H1 (cell line): ENCODE measurements around the gene CPLANE2. TPM values are rescaled to one million over a fixed set of nuclear protein-coding genes. Genes with fewer than 3 reads are reported as not detected.

Experiments
- CTCF ChIA-PET: fragments of 300-600 bp; sonication (Branson Sonifier 250); formaldehyde crosslinking; loops from one replicate; lab custom pipeline; 2021; ENCODE audit not compliant: partially characterized antibody; lab: Charles Lee
- POLR2A ChIA-PET: fragments of 300-600 bp; sonication (Branson Sonifier 250); formaldehyde crosslinking; loops from one replicate; lab custom pipeline; 2021; ENCODE audit warnings: inconsistent platforms; ENCODE audit not compliant: partially characterized antibody; lab: Charles Lee
- DNase-seq, 2 experiments: peaks; one replicate each; pipeline versions ENCODE4 v3.0.0 to v3.0.0-alpha.2; 2010 to 2022; ENCODE audit warnings: low spot score in 2 of 2, low read depth in 1 of 2, mixed read lengths in 1 of 2
- FAIRE-seq: peaks from 2 replicates; lab custom pipeline; 2011; peaks lifted over from hg19 to GRCh38; lab: Jason Lieb, UNC
- H2AFZ ChIP-seq: 2 replicates; pipeline ENCODE4 v1.8.1; 2012; ENCODE audit warnings: low read length, inconsistent platforms
- H2AK5ac ChIP-seq: 2 replicates; pipeline ENCODE4 v1.6.1; 2013; ENCODE audit warnings: low read depth, low read length
- H2BK120ac ChIP-seq: replicated peaks from 2 replicates; pipeline ENCODE3; 2013; ENCODE audit warnings: low read depth, low read length, inconsistent platforms
- H2BK12ac ChIP-seq: 2 replicates; pipeline ENCODE4 v1.6.1; 2013; ENCODE audit warnings: low read depth, low read length
- H2BK15ac ChIP-seq: 2 replicates; pipeline ENCODE4 v1.6.1; 2013; ENCODE audit warnings: low read length
- H2BK20ac ChIP-seq: 2 replicates; pipeline ENCODE4 v1.6.1; 2013; ENCODE audit warnings: low read length
- H2BK5ac ChIP-seq: 2 replicates; pipeline ENCODE4 v1.6.1; 2013; ENCODE audit warnings: low read depth, low read length
- H3K14ac ChIP-seq: 2 replicates; pipeline ENCODE4 v1.6.1; 2013; ENCODE audit warnings: inconsistent platforms; ENCODE audit not compliant: insufficient read length
- H3K18ac ChIP-seq: 2 replicates; pipeline ENCODE4 v1.6.1; 2013; ENCODE audit warnings: low read length; ENCODE audit errors: extremely low read depth
- H3K23ac ChIP-seq: 2 replicates; pipeline ENCODE4 v1.6.1; 2013; ENCODE audit warnings: inconsistent platforms; ENCODE audit not compliant: insufficient read length
- H3K23me2 ChIP-seq: 2 replicates; pipeline ENCODE4 v1.6.1; 2013; ENCODE audit warnings: low read depth, low read length
- H3K27ac ChIP-seq: 2 replicates; pipeline ENCODE4 v1.6.1; 2011; ENCODE audit warnings: low read depth, low read length, inconsistent platforms
- H3K27me3 ChIP-seq, 4 experiments: replicated peaks in 1 of 4; 1 replicate in 1 of 4; 2 replicates in 3 of 4; pipeline versions ENCODE4 v1.6.1 to v1.8.1; 2011 to 2013; ENCODE audit warnings: low read length in 3 of 4, mild to moderate bottlenecking in 3 of 4, inconsistent platforms in 2 of 4, mixed read lengths in 2 of 4, moderate library complexity in 1 of 4; ENCODE audit not compliant: control insufficient read depth in 3 of 4, insufficient read depth in 3 of 4; ENCODE audit errors: extremely low read depth in 1 of 4
- H3K36me3 ChIP-seq, 4 experiments: 2 replicates each; pipeline versions ENCODE4 v1.6.1 to v1.8.1; 2011 to 2013; ENCODE audit warnings: mild to moderate bottlenecking in 4 of 4, low read length in 3 of 4, moderate library complexity in 2 of 4, control low read depth in 1 of 4, inconsistent platforms in 1 of 4; ENCODE audit not compliant: insufficient read depth in 4 of 4, control insufficient read depth in 2 of 4
- H3K4ac ChIP-seq: replicated peaks from 2 replicates; pipeline ENCODE3; 2013; ENCODE audit warnings: low read length, low read depth, mixed read lengths, inconsistent platforms; ENCODE audit not compliant: insufficient read length
- H3K4me1 ChIP-seq, 4 experiments: replicated peaks in 1 of 4; 1 replicate in 1 of 4; 2 replicates in 3 of 4; pipeline versions ENCODE4 v1.6.1 to v1.8.1; 2011 to 2013; ENCODE audit warnings: low read length in 3 of 4, inconsistent platforms in 2 of 4, mixed read lengths in 1 of 4; ENCODE audit not compliant: insufficient read depth in 4 of 4, control insufficient read depth in 3 of 4
- H3K4me2 ChIP-seq, 2 experiments: 2 replicates each; pipeline versions ENCODE4 v1.6.1 to v1.8.1; 2011 to 2013; ENCODE audit warnings: low read depth in 2 of 2, low read length in 2 of 2, control low read depth in 1 of 2, inconsistent platforms in 1 of 2, mild to moderate bottlenecking in 1 of 2; ENCODE audit not compliant: insufficient read depth in 1 of 2
- H3K4me3 ChIP-seq, 4 experiments: fragments of 200-600, 300-600 bp in 1 of 4; sonication (generic), shearing (Covaris generic), sonication (Bioruptor Twin) in 1 of 4; 2 replicates each; pipeline versions ENCODE4 v1.5.1 to v1.8.1; 2011 to 2016; ENCODE audit warnings: low read length in 4 of 4, low read depth in 3 of 4, control low read depth in 2 of 4, inconsistent platforms in 2 of 4, mild to moderate bottlenecking in 2 of 4, mixed read lengths in 1 of 4, moderate library complexity in 1 of 4; ENCODE audit not compliant: insufficient read depth in 2 of 4; ENCODE audit errors: extremely low read depth in 1 of 4
- H3K56ac ChIP-seq: replicated peaks from 2 replicates; pipeline ENCODE3; 2013; ENCODE audit warnings: low read depth, mild to moderate bottlenecking, mixed read lengths, low read length, inconsistent platforms; ENCODE audit not compliant: insufficient read length
- H3K79me1 ChIP-seq: 2 replicates; pipeline ENCODE4 v1.6.1; 2013; ENCODE audit warnings: low read depth, low read length, control low read depth
- H3K79me2 ChIP-seq, 2 experiments: 2 replicates each; pipeline versions ENCODE4 v1.6.1 to v1.8.1; 2012 to 2013; ENCODE audit warnings: low read length in 2 of 2, mild to moderate bottlenecking in 2 of 2, inconsistent platforms in 1 of 2; ENCODE audit not compliant: insufficient read depth in 2 of 2, control insufficient read depth in 1 of 2
- H3K9ac ChIP-seq, 4 experiments: replicated peaks in 1 of 4; 1 replicate in 1 of 4; 2 replicates in 3 of 4; pipeline versions ENCODE4 v1.6.1 to v1.8.1; 2011 to 2013; ENCODE audit warnings: low read depth in 3 of 4, low read length in 3 of 4, control low read depth in 2 of 4, mild to moderate bottlenecking in 2 of 4, moderate library complexity in 2 of 4, inconsistent platforms in 1 of 4; ENCODE audit errors: extremely low read depth in 1 of 4
- H3K9me3 ChIP-seq, 2 experiments: 2 replicates each; pipeline versions ENCODE4 v1.6.1 to v1.8.1; 2012 to 2013; ENCODE audit warnings: mild to moderate bottlenecking in 2 of 2, moderate library complexity in 2 of 2, control low read depth in 1 of 2, inconsistent platforms in 1 of 2, low read depth in 1 of 2, low read length in 1 of 2, mixed read lengths in 1 of 2; ENCODE audit not compliant: insufficient read depth in 2 of 2
- H4K20me1 ChIP-seq, 2 experiments: replicated peaks in 1 of 2; 2 replicates each; pipeline versions ENCODE3 to v1.8.1; 2011 to 2013; ENCODE audit warnings: inconsistent platforms in 2 of 2, low read length in 2 of 2, mild to moderate bottlenecking in 1 of 2; ENCODE audit not compliant: insufficient read depth in 2 of 2, control insufficient read depth in 1 of 2
- H4K5ac ChIP-seq: 2 replicates; pipeline ENCODE4 v1.6.1; 2013; ENCODE audit warnings: low read length, low read depth, mixed read lengths, inconsistent platforms; ENCODE audit not compliant: insufficient read length
- H4K8ac ChIP-seq: 2 replicates; pipeline ENCODE4 v1.8.0; 2013; ENCODE audit warnings: mild to moderate bottlenecking, moderate library complexity, low read length, inconsistent platforms; ENCODE audit not compliant: insufficient read depth; ENCODE audit errors: extremely low read depth
- H4K91ac ChIP-seq: replicated peaks from 2 replicates; pipeline ENCODE3; 2013; ENCODE audit warnings: low read length, mixed read lengths, inconsistent platforms; ENCODE audit not compliant: insufficient read length
- ATF2 ChIP-seq: IDR thresholded peaks from 2 replicates; pipeline ENCODE4 v1.6.1; 2012; ENCODE audit warnings: low read length, inconsistent platforms
- ATF3 ChIP-seq: IDR thresholded peaks from 2 replicates; pipeline ENCODE4 v1.6.1; 2011; ENCODE audit warnings: low read depth, mild to moderate bottlenecking, low read length; ENCODE audit not compliant: insufficient read depth
- CBX8 ChIP-seq: fragments of 300-800, 300-1000 bp; sonication (generic); IDR thresholded peaks from 2 replicates; pipeline ENCODE4 v1.7.1; 2016; ENCODE audit warnings: low read depth, low read length, borderline replicate concordance
- CHD1 ChIP-seq: IDR thresholded peaks from 2 replicates; pipeline ENCODE4 v1.6.1; 2012; ENCODE audit warnings: low read depth, low read length, improper control_type of control experiment
- EGR1 ChIP-seq: IDR thresholded peaks from 2 replicates; pipeline ENCODE4 v1.6.1; 2011; ENCODE audit warnings: low read depth, low read length, borderline replicate concordance
- EZH2 ChIP-seq: fragments of 200-600 bp; sonication (generic); IDR thresholded peaks from 2 replicates; pipeline ENCODE4 v1.7.1; 2012; ENCODE audit warnings: low read depth, mild to moderate bottlenecking, moderate library complexity, low read length, inconsistent platforms; ENCODE audit not compliant: severe bottlenecking
- KDM4A ChIP-seq: IDR thresholded peaks from one replicate; pipeline ENCODE4 v1.7.1; 2012; ENCODE audit warnings: low read depth, mild to moderate bottlenecking, moderate library complexity, low read length, inconsistent platforms; ENCODE audit not compliant: severe bottlenecking
- NANOG ChIP-seq: IDR thresholded peaks from 2 replicates; pipeline ENCODE4 v1.6.1; 2011; ENCODE audit warnings: low read length, low read depth, mild to moderate bottlenecking, inconsistent platforms; ENCODE audit not compliant: insufficient read depth, poor library complexity, severe bottlenecking
- POLR2A ChIP-seq, 2 experiments: IDR thresholded peaks; 1 replicate in 1 of 2; 2 replicates in 1 of 2; pipeline ENCODE4 v1.6.1; 2011; ENCODE audit warnings: low read depth in 2 of 2, low read length in 2 of 2, mild to moderate bottlenecking in 2 of 2; ENCODE audit errors: control extremely low read depth in 1 of 2
- SIX5 ChIP-seq: IDR thresholded peaks from 2 replicates; pipeline ENCODE4 v1.6.1; 2011; ENCODE audit warnings: mild to moderate bottlenecking, low read depth, low read length
- WGBS, 2 experiments: shearing (Covaris generic) in 1 of 2; methylation state at CpG; one replicate each; pipeline versions ENCODE4 v1.1.6 to v1.1.7; 2013 to 2015; ENCODE audit warnings: low lambda C conversion rate in 2 of 2, mixed read lengths in 2 of 2, inconsistent platforms in 1 of 2, low coverage in 1 of 2, missing lambda C conversion rate in 1 of 2; ENCODE audit not compliant: insufficient replicate concordance in 2 of 2, insufficient coverage in 1 of 2, insufficient read length in 1 of 2; ENCODE audit errors: extremely low coverage in 1 of 2, missing lambda C conversion rate in 1 of 2; 5-methylcytosine and 5-hydroxymethylcytosine counted together
- polyA plus RNA-seq, 7 experiments: library from polyadenylated mRNA; depleted of rRNA in 3 of 7; stranded (reverse) in 5 of 7; unstranded in 2 of 7; fragments of >200 nt in 5 of 7; fragments of 200-250 nt in 2 of 7; gene quantifications; 1 replicate in 5 of 7; 2 replicates in 1 of 7; 4 replicates in 1 of 7; pipeline versions ENCODE4 v1.2.1 to v1.2.3, GENCODE V29; 2011 to 2013; ENCODE audit warnings: missing spikeins in 2 of 7, mixed read lengths in 2 of 7
- total RNA-seq: library from RNA; stranded (reverse); fragmentation: NEBNext Ultra II Directional; extraction: Animal tissue kit (Norgen Biotek cat#: 25700); gene quantifications from 2 replicates; pipeline ENCODE4 v1.2.1, GENCODE V29; 2021

CPLANE2 gene
- total and polyA plus RNA-seq, 2 of the 8 experiments (the other 6 are each of a cell fraction or from before 2014, with no cell fraction given): 2.3 to 2.5 TPM

GRCh38 chr1:16183179-16183578, 53.8 kb downstream of the CPLANE2 start:
- DNase-seq (no peak), FAIRE-seq (no peak)
- no peaks in the 10 kb centered on the region; a peak in 1 of 7 replicates for H3K27me3 ChIP-seq
- no peak overlapping the region for H3K4me2 ChIP-seq
- no peak overlapping the region for H4K5ac ChIP-seq
- no peak overlapping the region for H3K56ac ChIP-seq
- H3K14ac ChIP-seq: no peak overlapping the region
- no peak overlapping the region for H2BK15ac ChIP-seq
- no peaks in the 10 kb centered on the region for H3K79me2 ChIP-seq
- H3K9me3 ChIP-seq: no peaks in the 10 kb centered on the region
- H3K27ac ChIP-seq: no peak overlapping the region
- no peaks in the 10 kb centered on the region for H4K20me1 ChIP-seq
- H4K91ac ChIP-seq: no peak overlapping the region
- H2BK5ac ChIP-seq: 0 out of 2 replicates have a peak overlapping the region, but pooled peaks have one; percentile 8
- 91% methylated on average over 13 of the region's 13 CpGs; no CpG with 5 or more reads in 1 of the 2 experiments for WGBS, 2 experiments
- H2BK120ac ChIP-seq: no peak overlapping the region
- peak overlapping the region; percentile 2; the same call in 1 of the 2 replicates for H2BK12ac ChIP-seq
- no peak overlapping the region for H2AK5ac ChIP-seq
- H3K4ac ChIP-seq: no peak overlapping the region
- ChIA-PET POLR2A (interaction anchor here (1.0 kb wide), 1 partner anchor 10 kb away, joined by 3 read pairs; no protein-coding TSS in a partner anchor), CTCF (interaction anchor here (0.8 to 17.1 kb wide), 4 partner anchors 17 to 116 kb away, joined by 3 to 569 read pairs (median 3); partner anchors contain the start of gene FAM131C)
- H3K79me1 ChIP-seq: no peaks in the 10 kb centered on the region
- H3K36me3 ChIP-seq: no peaks in the 10 kb centered on the region
- no peak overlapping the region for H3K4me3 ChIP-seq
- H3K4me1 ChIP-seq: peaks cover 4 to 11% (median 8%) of the 10 kb centered on the region in 4 experiments; a peak in 6 of 7 replicates
- H3K18ac ChIP-seq: no peak overlapping the region
- no peak overlapping the region for H2BK20ac ChIP-seq
- no peak overlapping the region for H2AFZ ChIP-seq
- H3K23ac ChIP-seq: no peak overlapping the region
- no peak overlapping the region for H3K9ac ChIP-seq
- H3K23me2 ChIP-seq: no peaks in the 10 kb centered on the region
- no peak overlapping the region for H4K8ac ChIP-seq
- TF ChIP-seq NANOG (no peak), POLR2A (IDR thresholded peaks at IDR 0.05; ENCODE audit: control extremely low read depth in 1 of 2, low read depth in 2 of 2, low read length in 2 of 2) (no peak), ATF3 (no peak), CBX8 (no peak), CHD1 (no peak), EGR1 (no peak), KDM4A (no peak), EZH2 (no peak), ATF2 (no peak), SIX5 (no peak)
